ENCODE data around the gene MRPS11.

- TF ChIP-seq POLR2AphosphoS5 (IDR thresholded peaks at IDR 0.05) (no peak), CTCF (IDR thresholded peaks at IDR 0.05) (no peak), POLR2A (IDR thresholded peaks at IDR 0.05) (no peak)
Observed at GRCh38 chr15:88493844-88494243, 26.3 kb downstream of the MRPS11 start.
